Right renal cortex interstitium (tissue), 3 donors: ENCODE measurements around the gene EHD3. TPM values are rescaled to one million over a fixed set of nuclear protein-coding genes. Genes with fewer than 3 reads are reported as not detected.

Experiments used
- DNase-seq, 3 donors: peaks; one replicate each; pipeline ENCODE4 v3.0.0-alpha.2; 2013; ENCODE audit warnings: low read depth in 3 of 3, low spot score in 2 of 3
- polyA plus RNA-seq, 3 donors: library from polyadenylated mRNA; unstranded; fragments of 120-200 nt; gene quantifications; one replicate each; pipeline ENCODE4 v1.2.1, GENCODE V29; 2013; ENCODE audit not compliant: insufficient read length in 3 of 3

Gene EHD3
- polyA plus RNA-seq, 3 donors: 33.3 to 49.4 (median 38.6) TPM

DNA sequence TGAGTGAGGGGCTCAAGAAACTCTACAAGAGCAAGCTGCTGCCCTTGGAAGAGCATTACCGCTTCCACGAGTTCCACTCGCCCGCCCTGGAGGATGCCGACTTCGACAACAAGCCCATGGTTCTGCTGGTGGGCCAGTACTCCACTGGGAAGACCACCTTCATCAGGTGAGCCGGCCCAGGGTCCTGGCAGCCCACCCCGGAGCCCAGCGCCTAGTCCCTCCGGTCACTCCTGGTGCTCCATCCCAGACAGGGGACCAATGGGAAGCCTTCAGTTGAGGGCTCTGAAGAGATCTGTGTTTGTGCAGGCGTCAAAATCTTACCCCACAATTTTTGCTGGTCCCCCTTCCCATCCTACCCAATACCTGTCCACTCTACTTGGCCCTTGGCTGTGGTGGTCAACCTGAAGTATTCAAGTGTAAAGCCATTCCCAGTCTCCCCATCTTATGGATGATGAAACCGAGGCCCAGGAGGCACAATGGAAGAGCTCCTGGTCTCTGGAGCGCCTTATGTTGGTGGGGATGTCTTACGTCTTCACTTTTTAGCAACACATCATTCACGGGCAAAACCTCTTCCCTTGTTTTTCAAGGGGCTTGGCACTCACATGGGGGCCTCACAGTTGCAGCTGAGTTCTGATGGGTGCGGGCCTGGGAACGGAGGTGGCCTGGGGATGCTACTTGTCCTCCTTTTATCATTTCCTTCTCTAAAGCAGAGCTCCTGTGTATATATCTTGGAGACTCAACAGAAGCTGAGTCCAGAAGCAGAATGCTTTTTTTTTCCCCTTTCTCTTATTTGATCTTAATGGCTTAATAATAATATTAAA lies 941 bp downstream of the EHD3 start:
- no peak for DNase-seq

DNA sequence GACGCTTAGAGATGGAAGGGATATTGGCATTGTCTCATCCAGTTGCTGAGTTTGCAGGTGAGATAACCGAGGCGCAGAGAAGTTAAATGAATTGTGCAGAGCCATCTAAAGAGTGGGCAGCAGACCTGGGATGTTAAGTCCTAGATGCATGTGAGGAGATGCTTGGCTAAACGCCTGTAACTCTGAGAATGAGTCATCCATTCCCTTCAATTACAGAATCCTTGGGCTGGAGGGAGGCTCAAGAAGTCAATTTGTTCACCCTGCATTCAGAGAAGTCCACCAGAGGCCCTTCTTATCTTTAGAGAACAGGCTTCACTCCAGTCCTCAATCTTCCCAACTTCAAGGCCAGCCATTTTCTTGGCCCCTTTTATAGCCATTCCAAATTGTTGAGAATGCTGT lies 1.6 kb downstream of the EHD3 start:
- no peak for DNase-seq

DNA sequence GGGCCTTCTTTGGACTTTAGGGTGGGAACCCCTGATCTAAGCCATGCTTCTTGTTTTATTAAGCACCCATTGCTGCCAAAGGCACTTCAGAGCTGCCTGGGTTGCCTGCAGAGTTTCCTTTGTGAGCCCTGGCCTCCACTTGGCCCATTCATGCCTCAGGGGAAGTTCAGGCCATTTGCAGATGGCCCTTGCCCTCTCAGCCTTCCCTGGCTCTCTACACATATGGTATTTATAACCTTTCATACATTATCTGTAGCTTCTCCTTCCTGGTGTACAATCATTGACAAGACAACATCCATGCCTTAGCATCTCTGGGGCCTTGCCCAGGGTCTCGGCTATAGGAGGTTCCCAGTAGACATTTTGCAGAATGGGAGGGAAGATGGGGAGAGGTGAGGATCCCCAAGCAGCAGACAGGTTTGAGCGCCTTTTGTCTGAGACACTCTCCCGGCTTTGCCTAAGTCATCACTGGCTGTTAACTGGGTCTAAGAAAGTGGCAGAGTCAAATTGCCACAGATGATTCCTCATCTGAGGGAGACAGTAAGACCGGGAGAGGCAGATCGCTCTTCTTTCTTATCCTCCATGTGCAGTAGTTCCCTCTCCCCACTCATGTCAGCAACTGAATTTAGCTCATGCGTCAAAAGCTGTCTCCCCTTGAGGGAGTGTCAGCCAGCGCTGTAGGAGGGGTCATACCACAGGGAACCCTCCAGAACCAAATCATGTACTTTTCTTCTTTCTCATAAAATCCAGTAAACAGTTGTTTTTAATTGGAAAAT lies 2.7 kb downstream of the EHD3 start:
- no peak for DNase-seq

- DNase-seq: no peak
Observed at GRCh38 chr2:31237348-31238017, 3.5 kb downstream of the EHD3 start.

DNA sequence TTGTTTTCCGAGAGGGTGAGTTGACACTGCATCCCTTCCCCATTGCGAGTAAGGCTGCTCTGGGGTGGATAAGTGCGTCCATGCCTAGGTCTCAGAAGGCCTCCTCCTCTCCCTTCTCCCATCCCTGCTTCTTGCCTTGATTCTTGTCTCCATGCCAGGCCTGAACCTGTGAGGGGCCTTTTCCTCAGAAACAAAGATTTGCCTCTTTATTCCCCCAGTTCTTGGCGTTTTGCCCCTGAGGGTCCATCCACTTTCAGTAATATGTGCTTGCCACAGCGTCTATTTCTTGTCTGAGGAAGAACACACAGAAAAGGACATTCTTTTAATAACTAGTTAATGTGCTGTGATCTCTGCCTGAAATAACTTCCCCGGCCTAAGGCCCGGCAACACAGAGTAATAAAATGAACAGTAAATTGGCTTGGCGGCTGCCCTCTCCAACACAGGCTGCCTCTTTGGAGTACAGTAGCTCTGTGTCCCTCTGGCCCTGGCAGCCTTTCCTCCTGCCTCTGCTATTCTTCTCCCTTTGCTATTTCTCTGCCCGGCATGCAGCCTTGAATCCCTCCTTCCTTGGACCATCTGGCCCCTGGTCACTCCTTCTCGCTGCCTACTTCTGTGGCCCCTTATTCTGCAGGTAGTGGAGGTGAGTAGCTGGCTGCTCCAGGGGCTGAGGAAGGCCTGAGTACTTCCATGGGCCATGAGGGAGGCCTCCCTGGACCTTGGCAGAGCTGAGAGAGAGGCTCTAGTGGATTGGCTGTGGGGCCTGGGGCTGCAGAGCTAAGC lies 4.4 kb downstream of the EHD3 start:
- DNase-seq: no peak

DNA sequence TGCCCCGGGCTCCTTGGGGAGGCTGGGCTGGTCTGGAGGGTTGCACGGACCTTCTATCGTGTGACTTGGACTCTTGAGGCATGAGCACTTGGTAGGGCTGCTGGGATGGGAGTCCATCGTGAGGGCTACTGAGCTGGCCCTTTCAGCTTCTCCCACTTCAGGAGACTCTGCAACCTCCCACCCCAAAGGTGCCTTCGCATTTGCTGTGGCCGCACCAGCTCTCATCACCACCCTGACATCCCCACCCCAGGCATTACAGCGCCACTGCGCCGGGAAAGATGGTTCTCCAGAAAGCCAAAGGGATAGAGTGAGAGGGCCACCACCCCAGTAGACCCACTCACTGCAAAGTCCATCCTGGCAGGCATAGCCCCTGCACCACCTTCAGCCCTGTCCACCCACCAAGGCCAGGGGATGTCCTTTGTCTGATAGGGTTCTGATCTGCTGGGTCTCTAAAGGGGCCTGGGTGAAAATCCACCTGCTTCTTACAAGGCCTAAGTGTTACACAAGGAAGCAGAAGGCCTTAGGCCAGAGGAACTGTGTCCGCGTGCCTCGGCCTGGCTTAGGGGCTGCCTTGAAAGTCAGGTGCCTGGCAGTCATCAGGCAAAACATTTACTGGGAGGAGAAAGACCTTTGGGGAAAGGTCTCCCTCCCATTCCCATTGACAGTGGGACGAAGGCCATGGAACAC lies 5.1 kb downstream of the EHD3 start:
- DNase-seq: no peak

GRCh38 chr2:31239593-31240177 lies 5.7 kb downstream of the EHD3 start:
- no peak for DNase-seq

DNA sequence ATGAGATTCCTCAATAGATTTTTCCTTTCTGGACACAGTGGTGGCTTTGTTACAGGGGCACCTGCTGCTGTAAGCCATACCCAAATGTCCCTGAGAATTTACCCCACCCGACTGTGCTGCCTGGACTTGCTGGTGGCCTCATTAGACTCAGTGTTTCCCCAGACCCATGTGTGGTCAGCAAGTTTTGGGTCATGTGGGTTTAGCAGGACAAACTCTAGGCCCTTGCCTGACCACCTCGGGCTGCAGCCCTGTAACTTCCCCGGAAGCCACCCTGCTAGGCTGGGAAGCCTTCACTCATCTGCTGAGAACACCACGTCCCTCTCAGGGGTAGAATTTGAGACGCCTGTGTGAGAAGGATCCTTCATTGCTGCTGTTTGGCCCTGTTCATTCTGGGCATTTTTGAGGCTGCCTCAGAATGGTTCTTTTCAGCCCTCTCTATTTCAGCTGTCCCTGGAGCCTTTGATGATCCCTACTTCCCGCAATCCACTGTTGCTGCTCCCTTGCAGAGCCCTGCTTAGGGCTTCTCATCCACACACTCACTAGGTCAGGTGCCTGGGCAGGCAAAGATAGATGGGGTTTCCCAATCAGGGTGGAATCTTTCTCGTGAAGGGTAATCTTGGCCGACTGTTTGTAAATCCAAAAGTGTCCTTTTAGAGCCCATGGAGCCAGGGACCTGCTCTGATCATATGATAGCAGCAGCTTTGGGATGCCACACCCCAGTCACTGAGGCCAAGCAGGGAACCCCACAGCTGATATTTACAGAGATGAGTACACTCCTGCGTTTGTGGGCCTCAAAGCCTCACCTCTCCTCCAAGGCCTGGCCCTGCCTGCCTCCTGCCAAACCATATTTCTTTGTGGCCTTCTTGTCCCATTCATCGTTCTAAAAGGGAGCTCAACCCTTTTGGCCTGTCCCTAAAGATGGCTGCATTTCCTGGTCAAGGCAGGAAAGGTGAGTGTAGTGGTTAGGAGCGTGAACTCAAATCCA lies 6.7 kb downstream of the EHD3 start:
- DNase-seq: no peak

DNA sequence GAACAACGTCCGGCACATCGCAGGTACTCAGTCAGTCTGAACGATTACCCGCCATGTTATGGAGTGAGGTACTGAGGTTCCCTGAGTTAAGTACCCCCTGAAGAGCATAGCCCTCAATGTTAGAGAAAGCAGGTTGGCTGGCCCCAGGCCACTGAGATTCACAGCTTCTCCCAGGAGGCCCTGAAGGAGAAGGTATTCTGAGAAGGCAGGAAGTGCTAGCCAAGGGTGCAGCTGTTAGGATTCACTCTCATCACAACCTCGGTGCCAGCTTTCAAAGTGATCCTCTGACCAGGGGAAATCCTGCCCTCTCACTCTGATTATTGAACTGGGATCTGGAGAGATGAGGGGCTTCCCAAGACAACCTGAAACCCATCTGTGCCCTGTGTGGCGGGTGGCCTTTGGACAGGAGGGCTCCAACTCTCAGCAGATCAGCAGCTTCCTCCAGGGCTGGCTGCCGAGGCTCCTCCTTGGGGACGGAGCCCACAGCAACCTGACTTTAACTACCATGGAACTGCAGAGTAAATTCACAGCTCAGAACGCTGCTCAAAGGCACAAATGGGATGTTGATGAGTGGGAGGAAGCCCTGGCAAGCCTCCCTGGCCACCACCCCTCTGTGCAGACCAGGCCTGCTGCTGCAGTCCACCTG lies 7.8 kb downstream of the EHD3 start:
- no peak for DNase-seq

GRCh38 chr2:31243053-31243452 lies 9.1 kb downstream of the EHD3 start:
- DNase-seq: no peak

GRCh38 chr2:31244101-31244500 lies 10.1 kb downstream of the EHD3 start:
- no peak for DNase-seq

GRCh38 chr2:31246184-31246852 lies 12.4 kb downstream of the EHD3 start:
- no peak for DNase-seq

DNA sequence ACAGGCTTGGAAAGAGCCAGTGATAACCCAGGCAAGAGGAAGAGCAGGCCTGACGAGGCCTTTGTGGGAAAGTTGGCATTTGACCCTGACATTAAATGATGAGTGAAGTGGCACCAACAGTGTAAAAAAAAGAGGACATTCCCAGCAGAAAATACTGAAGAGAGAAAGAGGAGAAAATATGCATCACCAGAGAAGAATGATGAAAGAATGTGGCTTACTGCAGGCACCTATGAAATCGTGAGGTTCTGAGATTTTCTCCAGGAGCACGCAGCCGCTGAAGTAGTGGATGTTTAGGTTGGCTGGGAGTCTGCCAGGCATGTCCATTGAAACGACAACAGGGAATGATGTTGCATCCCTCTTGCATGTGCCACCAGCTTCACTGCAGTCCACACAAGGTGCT lies 13.8 kb downstream of the EHD3 start:
- no peak for DNase-seq

- DNase-seq: no peak
Observed at GRCh38 chr2:31248139-31248538, 14.2 kb downstream of the EHD3 start.

- DNase-seq: no peak
Observed at GRCh38 chr2:31249009-31249690, 15.2 kb downstream of the EHD3 start.

DNA sequence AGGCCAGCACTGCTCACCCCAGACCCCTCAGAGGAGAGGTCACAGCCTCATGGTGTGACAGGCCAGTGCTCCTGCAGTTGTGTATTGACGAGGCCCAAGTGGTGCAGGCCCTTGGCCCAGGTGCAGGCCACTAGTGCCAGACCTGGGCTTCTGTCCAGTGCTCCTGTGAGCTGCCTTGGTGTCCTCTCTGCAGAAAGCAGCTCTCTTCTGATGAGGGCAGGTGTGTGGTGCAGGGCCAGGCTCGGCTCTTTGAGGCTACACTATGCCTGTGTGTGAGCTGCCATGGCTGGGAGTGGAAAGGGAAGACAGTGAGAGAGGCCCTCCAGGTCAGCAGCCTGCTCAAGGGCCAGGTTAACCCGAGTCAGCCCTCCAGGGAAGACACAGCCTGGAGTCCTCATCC lies 17.1 kb downstream of the EHD3 start:
- no peak for DNase-seq

GRCh38 chr2:31251851-31252250 lies 17.9 kb downstream of the EHD3 start:
- no peak for DNase-seq
